ENCODE measurements around the gene ELP2. TPM values are rescaled to one million over a fixed set of nuclear protein-coding genes. Genes with fewer than 3 reads are reported as not detected.

Gene ELP2
- total RNA-seq, 2 experiments from 2014 or later = 200 to 206 TPM

DNA sequence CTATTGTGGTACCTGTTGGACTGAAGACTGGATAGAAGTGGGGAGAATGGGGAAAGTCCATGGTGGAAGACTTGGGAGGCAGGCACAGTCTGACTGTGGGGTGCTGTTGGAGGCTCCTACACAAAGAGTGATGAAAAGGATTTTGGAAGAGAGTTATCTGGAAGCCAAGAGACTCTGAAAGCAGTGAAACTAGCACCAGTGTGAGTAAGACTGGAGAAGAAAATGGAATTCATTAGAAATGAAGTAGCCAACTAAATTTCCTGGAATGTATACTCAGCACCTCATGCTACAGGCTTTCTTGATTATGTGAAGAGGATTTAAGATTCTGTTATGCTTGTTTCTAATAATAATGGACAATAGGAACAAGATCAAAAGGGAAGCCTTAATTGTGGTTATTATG is 27.7 kb downstream of the ELP2 start:
- POLR2A ChIA-PET = interaction anchor here (1.2 kb wide), 1 partner anchor 37 kb away, joined by 3 read pairs; no protein-coding TSS in a partner anchor

GRCh38 chr18:36158266-36158867 is 28.7 kb downstream of the ELP2 start:
- intact Hi-C loops (cut with DNase I, micrococcal nuclease) = loop anchor here in 1 of 2 experiments (10.0 kb wide), 1 partner anchor 56 kb away; no protein-coding TSS in a partner anchor

More for the DNA sequence above, 27.7 kb downstream of the ELP2 start:
- no peaks in the 10 kb centered on the region for H3K9me3 Mint-ChIP-seq
- H3K27ac Mint-ChIP-seq = peak overlapping the region; percentile 3
- CTCF ChIA-PET = interaction anchor here (1.7 kb wide), 1 partner anchor 13 kb away, joined by 6 read pairs; no protein-coding TSS in a partner anchor
- TF ChIP-seq, protein P1, sequence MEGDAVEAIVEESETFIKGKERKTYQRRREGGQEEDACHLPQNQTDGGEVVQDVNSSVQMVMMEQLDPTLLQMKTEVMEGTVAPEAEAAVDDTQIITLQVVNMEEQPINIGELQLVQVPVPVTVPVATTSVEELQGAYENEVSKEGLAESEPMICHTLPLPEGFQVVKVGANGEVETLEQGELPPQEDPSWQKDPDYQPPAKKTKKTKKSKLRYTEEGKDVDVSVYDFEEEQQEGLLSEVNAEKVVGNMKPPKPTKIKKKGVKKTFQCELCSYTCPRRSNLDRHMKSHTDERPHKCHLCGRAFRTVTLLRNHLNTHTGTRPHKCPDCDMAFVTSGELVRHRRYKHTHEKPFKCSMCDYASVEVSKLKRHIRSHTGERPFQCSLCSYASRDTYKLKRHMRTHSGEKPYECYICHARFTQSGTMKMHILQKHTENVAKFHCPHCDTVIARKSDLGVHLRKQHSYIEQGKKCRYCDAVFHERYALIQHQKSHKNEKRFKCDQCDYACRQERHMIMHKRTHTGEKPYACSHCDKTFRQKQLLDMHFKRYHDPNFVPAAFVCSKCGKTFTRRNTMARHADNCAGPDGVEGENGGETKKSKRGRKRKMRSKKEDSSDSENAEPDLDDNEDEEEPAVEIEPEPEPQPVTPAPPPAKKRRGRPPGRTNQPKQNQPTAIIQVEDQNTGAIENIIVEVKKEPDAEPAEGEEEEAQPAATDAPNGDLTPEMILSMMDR (IDR thresholded peaks at IDR 0.05) = no peak
- peaks cover 41% of the 10 kb centered on the region for H3K4me1 Mint-ChIP-seq (ENCODE audit: low read depth)
- Histone ChIP-seq H3K27me3 (ENCODE audit: control insufficient read depth in 1 of 2, insufficient read depth in 2 of 2, low read length in 2 of 2) (no peaks in the 10 kb centered on the region), H3K36me3 (ENCODE audit: insufficient read depth, low read length) (peaks cover 93% of the 10 kb centered on the region), H3K4me3 (ENCODE audit: low read length) (no peak overlapping the region), H3K27ac (ENCODE audit: low read depth in 1 of 2, low read length in 2 of 2) (no peak overlapping the region), H3K9me3 (ENCODE audit: control insufficient read depth in 1 of 2, insufficient read depth in 1 of 2, low read length in 2 of 2) (no peaks in the 10 kb centered on the region), H3K4me1 (ENCODE audit: insufficient read depth, low read length) (no peaks in the 10 kb centered on the region)
- no peak for DNase-seq
- ATAC-seq (ENCODE audit: poor library complexity) = no peak
- peaks cover 96% of the 10 kb centered on the region for H3K36me3 Mint-ChIP-seq (ENCODE audit: low read depth)
- H3K27me3 Mint-ChIP-seq = no peaks in the 10 kb centered on the region
- no peak overlapping the region for H3K4me3 Mint-ChIP-seq
- intact Hi-C loops (cut with DNase I, micrococcal nuclease) = loop anchor here in 1 of 2 experiments (10.0 kb wide), 1 partner anchor 57 kb away; no protein-coding TSS in a partner anchor

GRCh38 chr18:36160959-36161371 is 31.3 kb downstream of the ELP2 start:
- Mint-ChIP-seq H3K4me3 (no peak overlapping the region), H3K4me1 (ENCODE audit: low read depth) (peaks cover 37% of the 10 kb centered on the region), H3K27me3 (no peaks in the 10 kb centered on the region), H3K27ac (no peak overlapping the region), H3K36me3 (ENCODE audit: low read depth) (peaks cover 98% of the 10 kb centered on the region), H3K9me3 (no peaks in the 10 kb centered on the region)
- TF ChIP-seq, protein P1 (IDR thresholded peaks at IDR 0.05) = no peak
- H3K27me3 ChIP-seq (ENCODE audit: control insufficient read depth in 1 of 2, insufficient read depth in 2 of 2, low read length in 2 of 2) = no peaks in the 10 kb centered on the region
- no peak for DNase-seq
- intact Hi-C loops (cut with DNase I, micrococcal nuclease) = no loop called here
- no peaks in the 10 kb centered on the region for H3K4me1 ChIP-seq (ENCODE audit: insufficient read depth, low read length)
- POLR2A ChIA-PET = no interaction called here
- no peak overlapping the region for H3K27ac ChIP-seq (ENCODE audit: low read depth in 1 of 2, low read length in 2 of 2)
- no peak for ATAC-seq (ENCODE audit: poor library complexity)
- no peaks in the 10 kb centered on the region for H3K9me3 ChIP-seq (ENCODE audit: control insufficient read depth in 1 of 2, insufficient read depth in 1 of 2, low read length in 2 of 2)
- no peak overlapping the region for H3K4me3 ChIP-seq (ENCODE audit: low read length)
- peaks cover 93% of the 10 kb centered on the region for H3K36me3 ChIP-seq (ENCODE audit: insufficient read depth, low read length)
- CTCF ChIA-PET = no interaction called here

More at GRCh38 chr18:36158266-36158867, 28.7 kb downstream of the ELP2 start:
- no peaks in the 10 kb centered on the region for H3K9me3 Mint-ChIP-seq
- ChIA-PET CTCF (interaction anchor here (0.7 to 1.7 kb wide), 2 partner anchors 14 to 43 kb away, joined by 3 to 6 read pairs; no protein-coding TSS in a partner anchor), POLR2A (no interaction called here)
- no peak for DNase-seq
- TF ChIP-seq, protein P1 (IDR thresholded peaks at IDR 0.05) = no peak
- Histone ChIP-seq H3K4me1 (ENCODE audit: insufficient read depth, low read length) (no peaks in the 10 kb centered on the region), H3K27ac (ENCODE audit: low read depth in 1 of 2, low read length in 2 of 2) (no peak overlapping the region), H3K36me3 (ENCODE audit: insufficient read depth, low read length) (peaks cover 93% of the 10 kb centered on the region), H3K9me3 (ENCODE audit: control insufficient read depth in 1 of 2, insufficient read depth in 1 of 2, low read length in 2 of 2) (no peaks in the 10 kb centered on the region), H3K27me3 (ENCODE audit: control insufficient read depth in 1 of 2, insufficient read depth in 2 of 2, low read length in 2 of 2) (no peaks in the 10 kb centered on the region), H3K4me3 (ENCODE audit: low read length) (no peak overlapping the region)
- no peak for ATAC-seq (ENCODE audit: poor library complexity)
- no peak overlapping the region for H3K27ac Mint-ChIP-seq
- peaks cover 96% of the 10 kb centered on the region for H3K36me3 Mint-ChIP-seq (ENCODE audit: low read depth)
- H3K4me1 Mint-ChIP-seq (ENCODE audit: low read depth) = peaks cover 41% of the 10 kb centered on the region
- H3K27me3 Mint-ChIP-seq = no peaks in the 10 kb centered on the region
- H3K4me3 Mint-ChIP-seq = no peak overlapping the region

Measured in CD4-positive, alpha-beta T cell (primary cell).